ENCODE measurements around the gene RHOBTB1.

DNA sequence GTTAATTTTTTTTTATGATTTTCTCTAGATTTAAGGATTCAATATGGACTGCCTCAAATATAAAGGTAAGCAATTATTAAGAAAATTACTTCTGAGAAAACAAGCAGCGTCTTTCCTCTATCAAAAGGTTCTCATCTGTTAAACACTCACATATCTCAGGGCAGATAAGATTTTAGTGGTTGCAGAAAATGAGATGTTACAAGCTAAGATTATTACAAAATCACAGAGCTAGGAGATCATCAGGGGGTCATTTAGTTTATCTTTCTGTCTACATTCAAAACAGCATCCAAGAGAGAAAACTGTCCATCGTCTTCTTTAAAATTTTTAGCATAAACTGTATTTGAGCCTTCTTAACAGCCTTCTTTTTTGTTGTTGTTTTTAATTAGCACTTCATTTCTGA lies 29.1 kb upstream of the RHOBTB1 start:
- TF ChIP-seq, protein P1, sequence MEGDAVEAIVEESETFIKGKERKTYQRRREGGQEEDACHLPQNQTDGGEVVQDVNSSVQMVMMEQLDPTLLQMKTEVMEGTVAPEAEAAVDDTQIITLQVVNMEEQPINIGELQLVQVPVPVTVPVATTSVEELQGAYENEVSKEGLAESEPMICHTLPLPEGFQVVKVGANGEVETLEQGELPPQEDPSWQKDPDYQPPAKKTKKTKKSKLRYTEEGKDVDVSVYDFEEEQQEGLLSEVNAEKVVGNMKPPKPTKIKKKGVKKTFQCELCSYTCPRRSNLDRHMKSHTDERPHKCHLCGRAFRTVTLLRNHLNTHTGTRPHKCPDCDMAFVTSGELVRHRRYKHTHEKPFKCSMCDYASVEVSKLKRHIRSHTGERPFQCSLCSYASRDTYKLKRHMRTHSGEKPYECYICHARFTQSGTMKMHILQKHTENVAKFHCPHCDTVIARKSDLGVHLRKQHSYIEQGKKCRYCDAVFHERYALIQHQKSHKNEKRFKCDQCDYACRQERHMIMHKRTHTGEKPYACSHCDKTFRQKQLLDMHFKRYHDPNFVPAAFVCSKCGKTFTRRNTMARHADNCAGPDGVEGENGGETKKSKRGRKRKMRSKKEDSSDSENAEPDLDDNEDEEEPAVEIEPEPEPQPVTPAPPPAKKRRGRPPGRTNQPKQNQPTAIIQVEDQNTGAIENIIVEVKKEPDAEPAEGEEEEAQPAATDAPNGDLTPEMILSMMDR (IDR thresholded peaks at IDR 0.05; ENCODE audit: insufficient read depth, low read length, poor library complexity, severe bottlenecking): no peak
- no peak for TF ChIP-seq EZH2phosphoT487 (conservative IDR thresholded peaks at IDR 0.05; ENCODE audit: low read length)

All from SU-DHL-6 (cell line).